ENCODE measurements around the gene THSD4.

The THSD4 gene

GRCh38 chr15:71333839-71334238 lies 218.6 kb downstream of the THSD4 start:
- DNase-seq (ENCODE audit: insufficient read length) (no peak), FAIRE-seq (no peak)
- no peak for TF ChIP-seq POLR2A (IDR thresholded peaks at IDR 0.05; ENCODE audit: low read depth, low read length)

GRCh38 chr15:71334434-71334833 lies 219.2 kb downstream of the THSD4 start:
- TF ChIP-seq TAF1 (IDR thresholded peaks at IDR 0.05; ENCODE audit: borderline replicate concordance, low read depth, low read length) (no peak), POLR2AphosphoS5 (IDR thresholded peaks at IDR 0.05; ENCODE audit: low read depth, low read length) (no peak), POLR2A (IDR thresholded peaks at IDR 0.05; ENCODE audit: low read depth, low read length) (no peak)
- FAIRE-seq: no peak
- DNase-seq (ENCODE audit: insufficient read length): no peak

- TF ChIP-seq POLR2AphosphoS5 (IDR thresholded peaks at IDR 0.05; ENCODE audit: low read depth, low read length): no peak
- TF ChIP-seq POLR2A (IDR thresholded peaks at IDR 0.05; ENCODE audit: low read depth, low read length): no peak
- TF ChIP-seq TAF1 (IDR thresholded peaks at IDR 0.05; ENCODE audit: borderline replicate concordance, low read depth, low read length): no peak
- DNase-seq (ENCODE audit: insufficient read length) (no peak), FAIRE-seq (no peak)
Observed at GRCh38 chr15:71334873-71335272, 219.6 kb downstream of the THSD4 start.

GRCh38 chr15:71335591-71335990 lies 220.3 kb downstream of the THSD4 start:
- DNase-seq (ENCODE audit: insufficient read length): no peak
- no peak for FAIRE-seq

GRCh38 chr15:71336671-71337070 lies 221.4 kb downstream of the THSD4 start:
- TF ChIP-seq TAF1 (IDR thresholded peaks at IDR 0.05; ENCODE audit: borderline replicate concordance, low read depth, low read length) (no peak), POLR2AphosphoS5 (IDR thresholded peaks at IDR 0.05; ENCODE audit: low read depth, low read length) (no peak), POLR2A (IDR thresholded peaks at IDR 0.05; ENCODE audit: low read depth, low read length) (no peak)
- DNase-seq (ENCODE audit: insufficient read length) (no peak), FAIRE-seq (no peak)

More at GRCh38 chr15:71335591-71335990, 220.3 kb downstream of the THSD4 start:
- TF ChIP-seq TAF1 (IDR thresholded peaks at IDR 0.05; ENCODE audit: borderline replicate concordance, low read depth, low read length): no peak
- no peak for TF ChIP-seq POLR2AphosphoS5 (IDR thresholded peaks at IDR 0.05; ENCODE audit: low read depth, low read length)
- TF ChIP-seq POLR2A (IDR thresholded peaks at IDR 0.05; ENCODE audit: low read depth, low read length): no peak

GRCh38 chr15:71337197-71337845 lies 222.1 kb downstream of the THSD4 start:
- DNase-seq (ENCODE audit: insufficient read length) (no peak), FAIRE-seq (no peak)

GRCh38 chr15:71338265-71338664 lies 223.0 kb downstream of the THSD4 start:
- no peak for DNase-seq (ENCODE audit: insufficient read length)
- TF ChIP-seq POLR2A (IDR thresholded peaks at IDR 0.05; ENCODE audit: low read depth, low read length) (no peak), TAF1 (IDR thresholded peaks at IDR 0.05; ENCODE audit: borderline replicate concordance, low read depth, low read length) (no peak), POLR2AphosphoS5 (IDR thresholded peaks at IDR 0.05; ENCODE audit: low read depth, low read length) (no peak)

More at GRCh38 chr15:71337197-71337845, 222.1 kb downstream of the THSD4 start:
- TF ChIP-seq TAF1 (IDR thresholded peaks at IDR 0.05; ENCODE audit: borderline replicate concordance, low read depth, low read length): no peak
- TF ChIP-seq POLR2A (IDR thresholded peaks at IDR 0.05; ENCODE audit: low read depth, low read length): no peak
- no peak for TF ChIP-seq POLR2AphosphoS5 (IDR thresholded peaks at IDR 0.05; ENCODE audit: low read depth, low read length)

GRCh38 chr15:71338827-71339542 lies 223.7 kb downstream of the THSD4 start:
- no peak for TF ChIP-seq POLR2A (IDR thresholded peaks at IDR 0.05; ENCODE audit: low read depth, low read length)
- no peak for TF ChIP-seq TAF1 (IDR thresholded peaks at IDR 0.05; ENCODE audit: borderline replicate concordance, low read depth, low read length)
- TF ChIP-seq POLR2AphosphoS5 (IDR thresholded peaks at IDR 0.05; ENCODE audit: low read depth, low read length): no peak
- no peak for FAIRE-seq

More at GRCh38 chr15:71338265-71338664, 223.0 kb downstream of the THSD4 start:
- FAIRE-seq: no peak

GRCh38 chr15:71341811-71342550 lies 226.7 kb downstream of the THSD4 start:
- TF ChIP-seq TAF1 (IDR thresholded peaks at IDR 0.05; ENCODE audit: borderline replicate concordance, low read depth, low read length) (no peak), POLR2AphosphoS5 (IDR thresholded peaks at IDR 0.05; ENCODE audit: low read depth, low read length) (no peak), POLR2A (IDR thresholded peaks at IDR 0.05; ENCODE audit: low read depth, low read length) (no peak)
- FAIRE-seq (no peak), DNase-seq (ENCODE audit: insufficient read length) (no peak)

More at GRCh38 chr15:71338827-71339542, 223.7 kb downstream of the THSD4 start:
- no peak for DNase-seq (ENCODE audit: insufficient read length)

GRCh38 chr15:71342658-71343057 lies 227.4 kb downstream of the THSD4 start:
- FAIRE-seq: no peak
- no peak for DNase-seq (ENCODE audit: insufficient read length)
- TF ChIP-seq TAF1 (IDR thresholded peaks at IDR 0.05; ENCODE audit: borderline replicate concordance, low read depth, low read length) (no peak), POLR2AphosphoS5 (IDR thresholded peaks at IDR 0.05; ENCODE audit: low read depth, low read length) (no peak), POLR2A (IDR thresholded peaks at IDR 0.05; ENCODE audit: low read depth, low read length) (no peak)

- TF ChIP-seq TAF1 (IDR thresholded peaks at IDR 0.05; ENCODE audit: borderline replicate concordance, low read depth, low read length) (no peak), POLR2A (IDR thresholded peaks at IDR 0.05; ENCODE audit: low read depth, low read length) (no peak)
- no peak for FAIRE-seq
- no peak for DNase-seq (ENCODE audit: insufficient read length)
Observed at GRCh38 chr15:71344316-71344715, 229.0 kb downstream of the THSD4 start.
